Fibroblast of the aortic adventitia (primary cell): ENCODE measurements around the gene TRIP10. TPM values are rescaled to one million over a fixed set of nuclear protein-coding genes. Genes with fewer than 3 reads are reported as not detected.
"Not testable (repeated sequence)": the region's sequence is repeated elsewhere in the genome, so short reads cannot be mapped to it uniquely, and the experiment has no call there.

Experiments
- DNase-seq: peaks from one replicate; pipeline ENCODE4 v3.0.0-alpha.2; 2010; ENCODE audit warnings: low read depth
- H3K4me3 ChIP-seq: 2 replicates; pipeline ENCODE4 v1.5.1; 2011; ENCODE audit warnings: low read depth, mild to moderate bottlenecking, control low read depth, low read length, moderate library complexity
- total RNA-seq: library from RNA; depleted of rRNA; stranded (reverse); fragments of >200 nt; gene quantifications from 2 replicates; pipeline ENCODE4 v1.2.3, GENCODE V29; 2012; ENCODE audit warnings: low replicate concordance
- TF ChIP-seq, protein P1 (sequence below): IDR thresholded peaks from 2 replicates; pipeline ENCODE4 v1.5.1; 2011; ENCODE audit warnings: mild to moderate bottlenecking, low read length, control low read depth, inconsistent platforms; ENCODE audit not compliant: insufficient read depth

The TRIP10 gene
- total RNA-seq, 1 donor, result 44.9 TPM

DNA sequence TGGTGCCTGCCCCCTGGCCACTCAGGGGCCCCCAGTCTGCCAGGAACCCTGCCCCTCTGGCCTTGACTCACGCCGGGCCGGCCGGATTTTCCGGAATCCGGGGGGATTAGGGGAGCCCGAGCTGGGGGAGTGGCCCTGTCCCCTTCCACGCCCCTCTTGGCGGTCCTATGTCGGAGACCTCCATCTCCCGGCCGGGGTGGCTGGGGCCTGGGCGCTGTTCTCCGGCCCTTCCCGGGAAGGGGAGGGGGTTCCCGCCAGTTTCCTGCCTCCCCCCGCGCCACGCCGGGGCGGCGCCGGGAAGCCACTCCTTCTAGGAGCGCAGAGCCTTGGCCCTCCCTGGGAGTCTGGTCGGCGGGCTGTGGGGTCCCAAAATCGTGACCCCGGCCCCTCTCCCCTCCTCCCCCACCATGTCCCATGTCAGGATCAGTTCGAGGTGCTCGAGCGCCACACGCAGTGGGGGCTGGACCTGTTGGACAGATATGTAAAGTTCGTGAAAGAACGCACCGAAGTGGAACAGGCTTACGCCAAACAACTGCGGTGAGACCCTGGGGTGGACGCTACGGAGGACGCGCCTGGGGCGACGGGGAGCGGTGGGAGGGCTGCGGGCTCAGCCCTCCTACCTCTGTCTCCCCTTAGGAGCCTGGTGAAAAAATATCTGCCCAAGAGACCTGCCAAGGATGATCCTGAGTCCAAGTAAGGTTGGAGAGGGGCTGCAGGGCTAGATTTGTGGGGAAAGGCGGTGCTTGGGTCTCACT lies 1.3 kb downstream of the TRIP10 start:
- DNase-seq, result no peak
- TF ChIP-seq, protein P1, sequence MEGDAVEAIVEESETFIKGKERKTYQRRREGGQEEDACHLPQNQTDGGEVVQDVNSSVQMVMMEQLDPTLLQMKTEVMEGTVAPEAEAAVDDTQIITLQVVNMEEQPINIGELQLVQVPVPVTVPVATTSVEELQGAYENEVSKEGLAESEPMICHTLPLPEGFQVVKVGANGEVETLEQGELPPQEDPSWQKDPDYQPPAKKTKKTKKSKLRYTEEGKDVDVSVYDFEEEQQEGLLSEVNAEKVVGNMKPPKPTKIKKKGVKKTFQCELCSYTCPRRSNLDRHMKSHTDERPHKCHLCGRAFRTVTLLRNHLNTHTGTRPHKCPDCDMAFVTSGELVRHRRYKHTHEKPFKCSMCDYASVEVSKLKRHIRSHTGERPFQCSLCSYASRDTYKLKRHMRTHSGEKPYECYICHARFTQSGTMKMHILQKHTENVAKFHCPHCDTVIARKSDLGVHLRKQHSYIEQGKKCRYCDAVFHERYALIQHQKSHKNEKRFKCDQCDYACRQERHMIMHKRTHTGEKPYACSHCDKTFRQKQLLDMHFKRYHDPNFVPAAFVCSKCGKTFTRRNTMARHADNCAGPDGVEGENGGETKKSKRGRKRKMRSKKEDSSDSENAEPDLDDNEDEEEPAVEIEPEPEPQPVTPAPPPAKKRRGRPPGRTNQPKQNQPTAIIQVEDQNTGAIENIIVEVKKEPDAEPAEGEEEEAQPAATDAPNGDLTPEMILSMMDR, result no peak
- peak overlapping the region; percentile 85 for H3K4me3 ChIP-seq

DNA sequence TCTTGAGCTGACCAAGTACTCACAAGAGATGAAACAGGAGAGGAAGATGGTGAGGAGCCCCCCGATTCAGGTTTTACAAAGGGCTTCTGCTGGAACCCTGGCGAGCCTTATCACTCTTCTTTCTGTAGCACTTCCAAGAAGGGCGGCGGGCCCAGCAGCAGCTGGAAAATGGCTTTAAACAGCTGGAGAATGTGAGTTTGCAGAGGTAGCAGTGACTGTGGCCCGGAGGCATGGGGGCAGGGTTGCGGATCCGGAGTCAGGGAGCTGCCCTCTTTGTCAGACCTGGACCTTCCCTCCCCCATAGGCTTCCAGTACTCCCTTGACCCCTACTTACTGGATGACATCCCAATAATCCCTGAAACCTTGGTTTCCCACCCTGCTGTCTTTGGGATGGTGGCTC lies 3.6 kb downstream of the TRIP10 start:
- no peak for DNase-seq
- TF ChIP-seq, protein P1, result no peak
- no peak overlapping the region for H3K4me3 ChIP-seq

DNA sequence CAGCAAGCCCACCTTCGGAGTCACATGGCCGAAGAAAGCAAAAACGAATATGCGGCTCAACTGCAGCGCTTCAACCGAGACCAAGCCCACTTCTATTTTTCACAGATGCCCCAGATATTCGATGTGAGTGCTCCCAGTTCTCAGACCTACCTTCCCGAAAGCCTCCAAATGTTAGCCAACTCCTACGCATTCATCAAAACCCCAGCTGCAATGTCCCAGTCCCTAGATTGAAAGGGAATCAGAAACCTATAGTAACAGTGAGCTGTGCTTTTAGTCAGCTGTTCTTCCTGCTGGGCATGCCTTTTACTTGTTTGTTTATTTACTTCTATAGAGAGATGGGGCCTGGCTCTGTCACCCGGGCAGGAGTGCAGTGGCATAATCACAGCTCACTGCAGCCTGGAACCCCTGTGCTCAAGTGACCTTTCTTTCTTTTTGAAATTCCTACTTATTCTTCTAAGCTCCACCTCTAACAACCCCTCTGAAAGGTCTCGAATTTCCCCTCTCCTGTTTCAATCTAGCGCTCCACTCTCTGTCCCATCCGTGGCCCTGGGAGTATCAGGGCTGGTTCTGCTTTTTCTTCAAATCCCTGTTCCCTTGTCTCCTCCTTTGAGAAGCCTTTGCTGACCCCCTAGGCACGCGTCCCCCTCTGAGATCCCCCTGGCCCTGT lies 4.4 kb downstream of the TRIP10 start:
- TF ChIP-seq, protein P1, result no peak
- no peak for DNase-seq

DNA sequence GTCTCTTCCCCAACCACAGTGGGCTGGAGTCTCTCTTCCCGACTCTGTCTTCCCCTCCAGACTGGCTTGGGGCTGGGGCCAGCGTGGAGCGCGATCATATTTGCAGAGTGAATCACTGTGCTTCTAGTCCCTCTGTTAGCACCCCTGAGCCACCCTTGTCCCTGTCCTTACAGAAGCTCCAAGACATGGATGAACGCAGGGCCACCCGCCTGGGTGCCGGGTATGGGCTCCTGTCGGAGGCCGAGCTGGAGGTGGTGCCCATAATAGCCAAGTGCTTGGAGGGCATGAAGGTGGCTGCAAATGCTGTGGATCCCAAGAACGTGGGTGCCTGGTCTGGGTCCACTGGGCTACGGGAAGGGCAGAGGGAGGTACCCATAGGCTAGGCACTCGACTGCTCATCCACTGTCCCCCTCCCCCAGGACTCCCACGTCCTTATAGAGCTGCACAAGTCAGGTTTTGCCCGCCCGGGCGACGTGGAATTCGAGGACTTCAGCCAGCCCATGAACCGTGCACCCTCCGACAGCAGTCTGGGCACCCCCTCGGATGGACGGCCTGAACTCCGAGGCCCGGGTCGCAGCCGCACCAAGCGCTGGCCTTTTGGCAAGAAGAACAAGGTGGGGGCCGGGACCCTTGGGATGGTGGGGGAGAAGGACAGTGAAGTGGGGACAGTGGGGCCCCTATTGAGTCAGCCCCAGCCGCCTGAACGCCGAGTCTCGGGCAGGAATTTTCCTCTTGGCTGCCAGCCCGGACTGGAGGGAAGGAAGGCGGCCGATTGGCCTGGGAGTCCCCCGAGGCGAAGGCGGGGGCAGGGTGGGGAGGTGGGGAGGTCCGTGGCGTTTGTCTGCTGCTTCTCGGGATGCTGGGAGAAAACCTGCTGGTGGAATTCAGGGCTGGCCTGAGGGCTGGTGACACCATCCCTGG lies 5.2 kb downstream of the TRIP10 start:
- TF ChIP-seq, protein P1, result no peak
- peak; percentile 82 for DNase-seq
- H3K4me3 ChIP-seq, result peak overlapping the region; percentile 28

More for the DNA sequence above, 4.4 kb downstream of the TRIP10 start:
- H3K4me3 ChIP-seq, result peak overlapping the region; percentile 15

DNA sequence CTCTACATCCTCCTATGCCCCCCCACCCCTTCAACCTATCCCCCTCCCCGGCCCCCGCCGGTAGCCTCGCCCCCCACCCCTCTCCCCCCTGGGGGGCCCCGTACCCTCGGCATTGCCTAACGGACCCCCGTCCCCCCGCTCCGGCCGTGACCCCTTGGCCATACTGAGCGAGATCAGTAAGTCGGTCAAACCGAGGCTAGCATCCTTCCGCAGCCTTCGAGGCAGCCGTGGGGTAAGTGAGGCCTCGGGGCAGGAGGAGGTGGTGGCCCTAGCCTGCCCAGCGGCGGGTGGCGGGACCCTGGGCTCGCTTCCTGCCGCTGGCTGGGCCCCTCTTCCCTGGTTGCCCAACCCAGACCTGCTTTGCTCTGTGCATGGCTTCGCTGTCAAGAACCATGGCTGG lies 6.5 kb downstream of the TRIP10 start:
- TF ChIP-seq, protein P1, result no peak
- DNase-seq, result no peak
- H3K4me3 ChIP-seq, result no peak overlapping the region

DNA sequence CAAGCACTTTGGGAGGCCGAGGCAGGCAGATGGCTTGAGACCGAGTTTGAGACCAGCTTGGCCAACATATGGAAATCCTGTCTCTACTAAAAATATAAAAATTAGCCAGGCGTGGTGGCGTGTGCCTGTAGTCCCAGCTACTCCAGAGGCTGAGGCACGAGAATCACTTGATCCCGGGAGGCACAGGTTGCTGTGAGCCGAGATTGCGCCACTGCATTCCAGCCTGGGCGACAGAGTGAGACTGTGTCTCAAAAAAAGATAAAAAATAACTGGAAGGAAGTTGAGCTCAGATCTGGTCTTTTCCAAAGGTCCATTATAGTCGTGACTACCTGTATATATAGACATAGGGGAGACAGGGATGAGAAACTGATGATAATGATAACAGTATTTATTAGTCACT lies 9.1 kb downstream of the TRIP10 start:
- not testable (repeated sequence) for DNase-seq, H3K4me3 ChIP-seq

DNA sequence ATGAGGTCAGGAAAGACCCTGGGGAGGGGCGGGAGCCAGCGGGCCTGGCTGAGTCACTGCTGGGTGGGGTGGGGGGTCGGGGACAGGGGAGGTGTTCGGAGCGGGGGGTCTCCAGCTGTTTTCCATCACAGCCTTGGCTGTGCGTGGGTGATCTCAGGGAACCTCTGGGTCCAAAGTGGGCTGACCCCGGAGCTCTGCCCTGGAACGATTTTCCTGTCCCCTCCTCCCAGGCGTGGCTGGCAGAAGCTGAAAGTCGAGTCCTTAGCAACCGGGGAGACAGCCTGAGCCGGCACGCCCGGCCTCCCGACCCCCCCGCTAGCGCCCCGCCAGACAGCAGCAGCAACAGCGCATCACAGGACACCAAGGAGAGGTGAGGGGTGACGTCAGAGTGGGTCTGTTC lies 10.6 kb downstream of the TRIP10 start:
- H3K4me3 ChIP-seq, result no peak overlapping the region
- TF ChIP-seq, protein P1, result no peak
- DNase-seq, result peak; percentile 20
